ENCODE results near the gene HABP2.

- TF ChIP-seq ATF2 (CRISPR knock-in tag; IDR thresholded peaks at IDR 0.05; ENCODE audit: borderline replicate concordance, low read depth) (no peak), CTCF (IDR thresholded peaks at IDR 0.05) (no peak)
These were observed 2.9 kb downstream of the HABP2 start for GRCh38 chr10:113555751-113556150.

Measured in WTC11 (cell line).